Head of caudate nucleus (tissue), 42 donors: ENCODE measurements around the gene NRSN2.
"Not testable (repeated sequence)": the region's sequence is repeated elsewhere in the genome, so short reads cannot be mapped to it uniquely, and the experiment has no call there.

ENCODE experiments used
- DNase-seq, 42 donors: peaks; one replicate each; pipeline versions ENCODE4 v3.0.0 to v3.0.0-alpha.2; 2020 to 2021; ENCODE audit warnings: mixed read lengths in 7 of 42
- intact Hi-C: fragments of 100-400 bp; cut with DNase I; formaldehyde crosslinking; loops from one replicate; pipeline ENCODE4 v1.15.0; 2022

NRSN2 gene

DNA sequence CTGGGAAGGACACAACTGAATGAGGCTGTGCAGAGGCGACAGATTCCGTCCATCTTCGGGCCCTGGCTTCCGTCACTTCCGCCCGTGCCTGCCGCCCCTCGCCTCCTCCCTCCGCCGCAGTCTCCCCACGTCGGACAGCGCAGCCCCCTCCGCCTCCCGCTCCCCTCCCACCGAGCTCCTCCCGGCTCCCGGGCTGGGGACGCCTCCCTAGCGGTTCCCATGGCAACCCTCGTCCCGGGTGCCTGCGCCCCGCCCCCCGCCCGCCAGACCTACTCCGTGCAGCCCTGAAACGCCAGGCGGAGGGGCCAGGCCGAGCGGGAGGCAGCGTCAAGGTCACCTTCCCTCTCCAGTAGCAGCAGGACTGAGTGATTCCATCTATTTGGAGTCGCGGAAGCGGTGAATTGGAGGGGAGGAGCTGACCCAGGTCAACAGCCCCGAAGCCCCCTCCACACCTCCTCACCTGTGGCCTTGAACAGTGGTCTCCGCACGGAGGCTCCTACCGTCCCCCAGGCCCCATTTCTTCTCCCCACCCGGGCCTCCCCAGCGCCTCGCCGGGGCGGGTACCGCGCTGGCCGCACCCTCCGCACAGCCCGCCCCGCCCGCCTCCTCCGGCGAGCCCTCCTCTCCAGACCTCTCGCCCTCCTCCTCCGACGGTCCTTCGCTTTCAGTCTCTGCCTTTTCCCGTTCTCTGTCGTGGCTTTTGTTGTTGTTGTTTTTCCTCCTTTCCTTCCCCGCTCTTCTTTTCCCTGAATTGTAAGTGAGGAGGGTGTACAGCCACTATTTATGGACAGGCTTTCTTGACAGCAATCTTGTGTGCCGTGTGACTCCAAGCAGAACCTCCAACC is 951 bp downstream of the NRSN2 start:
- intact Hi-C loops = no loop called here

DNA sequence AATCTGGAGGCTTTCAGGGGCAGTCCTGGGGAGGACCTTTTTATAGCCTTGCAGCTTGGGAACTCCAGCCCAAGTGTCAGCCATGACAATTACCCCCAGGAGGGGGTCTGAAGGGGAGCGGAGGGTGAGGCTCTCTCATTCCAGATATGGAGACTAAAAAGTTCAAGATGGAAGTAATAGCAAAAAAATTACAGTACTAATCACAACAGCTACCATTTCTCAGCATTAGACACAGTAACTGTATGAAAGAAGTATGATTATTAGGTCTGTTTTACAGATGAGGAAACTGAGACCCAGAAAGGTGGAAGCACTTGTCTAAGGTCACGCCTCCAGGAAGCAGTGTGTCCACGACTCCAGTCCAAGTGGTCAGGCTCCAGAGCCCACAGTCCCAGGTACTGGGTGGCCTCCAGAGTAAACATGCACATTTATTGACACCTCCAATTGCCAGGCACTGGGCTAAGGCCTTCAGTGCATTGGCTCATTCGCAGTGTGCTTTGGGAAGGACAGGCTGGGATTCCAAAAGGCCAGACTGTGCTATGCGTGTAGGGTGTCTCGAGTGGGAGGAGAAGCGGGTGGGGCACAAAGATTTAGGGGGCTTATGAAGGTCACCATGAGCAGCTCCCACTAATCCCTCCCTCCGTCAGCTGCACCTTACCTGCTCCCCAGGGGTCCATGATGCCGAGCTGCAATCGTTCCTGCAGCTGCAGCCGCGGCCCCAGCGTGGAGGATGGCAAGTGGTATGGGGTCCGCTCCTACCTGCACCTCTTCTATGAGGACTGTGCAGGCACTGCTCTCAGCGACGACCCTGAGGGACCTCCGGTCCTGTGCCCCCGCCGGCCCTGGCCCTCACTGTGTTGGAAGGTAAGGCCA is 2.3 kb downstream of the NRSN2 start:
- intact Hi-C loops = no loop called here
- no peak for DNase-seq

More for the DNA sequence above, 951 bp downstream of the NRSN2 start:
- peak; percentile 61 to 97 (median 92) for DNase-seq

DNA sequence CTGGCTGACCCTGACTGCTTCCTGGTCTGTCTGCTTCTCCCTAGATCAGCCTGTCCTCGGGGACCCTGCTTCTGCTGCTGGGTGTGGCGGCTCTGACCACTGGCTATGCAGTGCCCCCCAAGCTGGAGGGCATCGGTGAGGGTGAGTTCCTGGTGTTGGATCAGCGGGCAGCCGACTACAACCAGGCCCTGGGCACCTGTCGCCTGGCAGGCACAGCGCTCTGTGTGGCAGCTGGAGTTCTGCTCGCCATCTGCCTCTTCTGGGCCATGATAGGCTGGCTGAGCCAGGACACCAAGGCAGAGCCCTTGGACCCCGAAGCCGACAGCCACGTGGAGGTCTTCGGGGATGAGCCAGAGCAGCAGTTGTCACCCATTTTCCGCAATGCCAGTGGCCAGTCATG is 6.3 kb downstream of the NRSN2 start:
- DNase-seq = no peak
- intact Hi-C loops = loop anchor here (5.0 to 10.0 kb wide), 3 partner anchors 54 to 292 kb away; partner anchors contain the start of genes RBCK1 and TBC1D20

DNA sequence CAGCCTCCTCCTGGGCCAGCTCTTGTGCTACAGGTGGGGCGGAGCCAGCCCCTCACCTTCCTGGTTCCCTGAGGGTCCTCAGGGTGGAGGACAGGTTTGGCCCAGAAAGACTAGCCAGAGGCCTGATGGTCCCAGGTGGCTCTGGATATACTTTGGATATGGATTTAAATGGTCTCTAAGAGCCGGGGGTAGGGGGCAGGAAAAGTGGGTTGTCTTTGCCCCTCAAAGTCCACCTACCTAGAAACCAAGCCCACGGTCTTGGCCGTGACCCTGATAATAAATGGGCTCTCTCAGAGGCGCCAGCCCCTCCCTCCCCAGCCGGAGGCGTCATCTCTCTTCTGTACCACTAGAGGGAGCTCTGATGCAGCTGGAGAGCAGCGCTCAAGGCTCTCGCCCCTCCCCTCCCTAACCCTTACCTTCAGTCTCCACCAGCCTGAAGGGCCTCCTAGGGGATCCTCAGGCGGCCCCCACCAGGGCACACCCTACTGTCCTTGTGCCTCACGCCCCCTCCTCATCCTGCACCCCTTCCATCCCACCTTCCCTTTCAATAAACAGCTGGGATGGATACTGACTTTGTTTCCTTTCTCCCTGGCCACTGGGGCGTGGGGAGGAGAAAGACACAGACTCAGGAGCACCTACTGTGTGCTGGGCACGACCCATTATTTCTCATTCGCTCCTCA is 7.5 kb downstream of the NRSN2 start:
- intact Hi-C loops = loop anchor here (5.0 to 10.0 kb wide), 3 partner anchors 53 to 290 kb away; partner anchors contain the start of genes RBCK1 and TBC1D20
- peak; percentile 42 to 90 (median 78) for DNase-seq

DNA sequence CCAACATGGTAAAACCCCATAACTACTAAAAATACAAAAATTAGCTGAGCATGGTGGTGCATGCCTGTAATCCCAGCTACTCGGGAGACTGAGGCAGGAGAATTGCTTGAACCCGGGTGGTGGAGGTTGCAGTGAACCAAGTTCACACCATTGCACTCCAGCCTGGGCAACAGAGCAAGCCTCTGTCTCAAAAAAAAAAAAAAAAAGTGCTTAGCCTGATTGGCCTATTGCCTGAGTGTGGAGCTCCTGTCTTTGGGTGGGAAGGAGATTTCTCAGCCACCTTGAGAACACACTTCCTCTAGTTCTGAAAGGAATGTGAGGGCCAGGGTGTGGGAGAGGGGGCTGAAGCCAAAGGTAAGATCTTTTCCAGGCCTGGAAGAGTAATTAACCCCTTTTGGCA is 9.2 kb downstream of the NRSN2 start:
- intact Hi-C loops = loop anchor here (5.0 to 10.0 kb wide), 2 partner anchors 121 to 289 kb away; no protein-coding TSS in a partner anchor
- DNase-seq = not testable (repeated sequence)

DNA sequence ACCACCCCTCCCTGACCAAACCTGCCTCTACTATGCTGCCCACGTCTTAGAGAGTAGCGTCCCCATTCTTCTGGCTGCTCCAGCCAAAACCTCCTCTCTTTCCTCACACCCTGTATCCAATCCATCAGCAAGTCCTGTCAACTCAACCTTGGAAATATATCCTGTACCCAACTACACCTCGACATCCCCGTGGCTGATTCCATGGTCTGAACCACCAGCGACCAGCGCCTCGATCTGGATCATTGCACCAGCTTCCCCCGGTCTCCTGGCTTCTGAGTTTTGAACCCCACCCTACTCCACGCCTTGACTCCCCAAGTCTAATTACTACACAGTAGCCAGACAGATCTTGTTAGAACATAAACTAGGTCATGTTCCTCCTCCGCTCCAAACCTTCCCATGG is 9.8 kb downstream of the NRSN2 start:
- no peak for DNase-seq
- intact Hi-C loops = loop anchor here (5.0 to 10.0 kb wide), 2 partner anchors 121 to 288 kb away; no protein-coding TSS in a partner anchor

DNA sequence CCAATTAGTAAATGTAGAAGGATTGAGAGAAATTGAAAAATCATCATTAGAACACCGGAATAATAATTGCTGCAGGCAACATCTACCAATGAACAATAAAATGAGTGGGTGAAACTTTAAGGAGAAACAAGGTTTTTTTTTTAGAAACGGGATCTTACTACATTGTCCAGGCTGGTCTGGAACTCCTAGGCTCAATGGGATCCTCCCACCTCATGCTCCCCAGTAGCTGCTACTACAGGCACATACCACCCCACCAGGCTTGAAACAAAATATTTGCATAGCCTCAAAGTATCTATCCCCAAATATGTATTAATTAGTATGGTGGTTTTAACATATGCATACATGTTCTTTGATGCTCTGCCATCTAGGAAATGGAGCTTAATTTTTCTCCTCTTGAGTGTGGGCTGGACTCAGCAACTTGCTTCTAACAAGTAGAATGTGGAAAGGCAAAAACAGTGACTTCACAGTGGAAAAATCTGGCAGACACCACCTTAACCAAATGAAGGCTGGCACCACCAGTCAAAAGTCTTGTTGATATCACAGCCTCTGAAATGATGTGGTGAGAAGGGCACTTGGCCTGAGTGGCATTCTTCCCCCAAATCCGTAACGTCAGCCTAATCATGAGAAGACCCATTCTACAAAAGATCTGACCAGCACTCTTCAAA is 12.1 kb downstream of the NRSN2 start:
- intact Hi-C loops = loop anchor here (5.0 to 10.0 kb wide), 2 partner anchors 118 to 286 kb away; no protein-coding TSS in a partner anchor
- DNase-seq = no peak

DNA sequence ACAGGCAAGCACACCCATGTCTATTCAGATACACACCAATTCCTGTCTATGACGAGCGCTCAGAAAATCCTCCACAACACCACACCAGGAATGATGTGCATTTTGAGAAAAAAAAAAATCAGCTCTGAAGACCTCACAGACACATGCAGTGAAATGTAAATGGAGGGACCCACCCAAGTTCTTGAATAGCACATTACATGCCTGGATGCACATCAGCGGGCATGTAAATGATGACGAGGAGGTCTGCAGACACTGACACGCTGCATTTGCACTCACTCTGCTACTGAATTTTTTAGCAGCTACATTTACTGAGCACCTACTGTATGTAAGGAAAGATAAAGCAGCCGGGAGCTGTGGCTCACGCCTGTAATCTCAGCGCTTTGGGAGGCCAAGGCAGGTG is 14.7 kb downstream of the NRSN2 start:
- intact Hi-C loops = no loop called here
- DNase-seq = no peak

DNA sequence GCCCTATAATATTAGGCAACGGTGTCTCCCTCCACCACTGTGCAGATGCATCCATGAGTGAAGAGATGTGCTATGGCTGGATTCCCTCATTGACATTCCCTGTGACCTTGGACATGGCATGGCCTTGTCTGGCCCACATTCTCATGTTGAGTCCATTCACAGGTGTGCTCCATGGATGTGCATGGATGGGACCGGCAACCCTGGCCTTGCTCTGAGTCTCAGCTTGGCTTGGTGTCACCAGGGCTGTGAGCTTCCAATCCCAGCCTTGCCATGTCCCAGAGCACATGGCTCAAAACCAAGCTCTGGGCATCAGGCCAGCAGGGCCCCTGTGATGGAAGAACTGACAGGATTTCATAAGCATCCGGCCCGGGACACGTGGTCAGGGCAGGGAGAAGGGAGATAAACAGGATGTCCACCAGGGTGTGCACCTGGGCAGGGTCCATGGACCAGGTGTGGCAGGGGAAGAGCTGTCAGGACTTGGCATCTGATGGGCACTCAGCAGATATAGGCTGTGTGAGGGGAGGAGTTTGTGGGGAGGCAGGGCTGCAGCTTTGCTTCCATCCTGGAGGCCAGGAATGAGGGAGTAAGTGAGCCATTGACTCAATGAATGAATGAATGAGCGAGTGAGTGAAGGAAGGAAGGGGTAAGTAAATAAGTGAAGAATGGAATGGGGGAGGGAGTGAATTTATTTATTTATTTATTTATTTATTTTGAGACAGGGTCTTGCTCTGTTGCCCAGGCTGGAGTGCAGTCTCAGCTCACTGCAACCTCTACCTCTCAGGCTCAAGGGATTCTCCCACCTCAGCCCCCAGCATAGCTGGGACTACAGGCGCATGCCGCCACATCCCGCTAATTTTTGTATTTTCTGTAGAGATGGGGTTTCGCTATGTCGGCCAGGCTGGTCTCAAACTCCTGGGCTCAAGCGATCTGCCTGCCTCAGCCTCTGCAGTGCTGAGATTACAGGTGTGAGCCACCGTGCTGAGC is 15.7 kb downstream of the NRSN2 start:
- peak; percentile 34 to 87 (median 66) for DNase-seq
- intact Hi-C loops = no loop called here

DNA sequence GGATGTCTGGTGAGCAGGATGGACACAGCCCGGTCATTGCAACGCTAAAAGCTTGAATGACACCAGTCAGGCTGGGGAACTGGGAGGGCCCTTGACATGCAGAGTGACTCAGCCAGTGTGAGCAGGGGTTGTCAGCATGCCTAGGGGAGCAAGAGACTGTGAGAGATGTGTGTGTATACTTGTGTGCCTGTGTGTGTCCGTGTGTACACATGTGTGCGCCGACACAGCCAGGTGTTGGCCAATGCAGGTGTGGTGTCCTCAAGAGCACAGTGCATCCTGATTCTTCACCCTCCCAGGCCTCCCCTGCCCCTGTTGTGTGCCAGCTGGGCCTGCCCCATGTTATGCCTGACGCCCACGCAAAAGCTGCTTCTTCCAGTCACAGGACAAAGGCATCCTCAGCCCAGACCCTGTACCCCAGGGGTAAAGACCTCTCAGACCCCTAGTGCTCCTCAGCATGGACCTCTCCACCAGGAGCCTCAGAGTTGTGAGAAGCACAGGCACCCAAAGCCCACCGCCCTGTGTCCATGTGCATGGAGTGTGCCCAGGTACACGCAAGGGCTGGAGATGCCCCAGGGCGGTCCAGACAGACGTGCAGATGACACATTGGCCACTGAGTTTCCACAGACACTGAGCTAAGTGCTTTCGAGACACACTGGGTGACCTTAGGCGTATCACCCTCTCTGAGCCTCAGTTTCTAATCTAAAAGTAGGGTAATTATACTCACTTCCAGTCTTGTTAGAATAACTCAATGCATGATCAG is 16.6 kb downstream of the NRSN2 start:
- intact Hi-C loops = no loop called here
- DNase-seq = no peak

DNA sequence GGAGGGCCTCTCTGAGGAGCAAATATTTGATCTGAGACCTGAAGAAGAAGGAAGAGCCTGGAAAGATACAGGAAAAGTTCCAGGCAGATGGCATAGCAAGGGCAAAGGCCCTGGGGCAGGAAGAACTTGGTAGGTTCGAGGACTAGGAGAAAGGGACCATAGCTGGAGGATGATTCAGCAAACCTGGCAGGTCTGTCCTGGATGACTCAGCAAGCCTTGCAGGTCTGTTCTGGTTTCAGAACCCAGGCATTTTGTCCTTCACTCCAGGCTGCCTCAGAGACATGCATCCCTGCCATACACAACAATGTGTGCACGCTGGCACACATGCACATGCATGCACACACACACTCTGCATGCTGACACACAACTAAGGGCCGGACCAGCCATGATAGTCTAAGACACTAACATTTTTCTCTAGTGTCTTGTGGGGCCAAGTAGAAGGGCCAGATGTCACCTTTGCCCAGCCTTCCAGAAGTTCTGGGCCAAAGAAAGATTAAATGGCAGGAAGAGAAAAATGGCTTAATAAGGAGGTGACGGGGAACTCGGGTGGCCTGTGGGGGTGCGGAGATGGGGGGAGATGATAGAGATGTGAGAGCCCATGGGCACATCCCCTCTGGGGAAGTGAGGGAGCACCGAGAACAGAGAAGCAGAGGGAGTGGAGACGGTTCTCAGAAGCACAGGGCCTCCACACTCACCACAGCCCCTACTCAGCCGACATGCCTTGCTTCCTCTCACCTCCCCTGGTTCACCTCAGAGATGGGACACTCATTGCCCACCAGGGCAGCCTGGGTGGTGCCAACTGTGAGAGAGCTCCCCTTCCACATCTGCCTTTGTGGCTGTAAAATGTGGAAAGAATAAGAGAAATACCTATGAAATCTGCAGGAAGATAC is 18.2 kb downstream of the NRSN2 start:
- intact Hi-C loops = no loop called here
- DNase-seq = no peak

DNA sequence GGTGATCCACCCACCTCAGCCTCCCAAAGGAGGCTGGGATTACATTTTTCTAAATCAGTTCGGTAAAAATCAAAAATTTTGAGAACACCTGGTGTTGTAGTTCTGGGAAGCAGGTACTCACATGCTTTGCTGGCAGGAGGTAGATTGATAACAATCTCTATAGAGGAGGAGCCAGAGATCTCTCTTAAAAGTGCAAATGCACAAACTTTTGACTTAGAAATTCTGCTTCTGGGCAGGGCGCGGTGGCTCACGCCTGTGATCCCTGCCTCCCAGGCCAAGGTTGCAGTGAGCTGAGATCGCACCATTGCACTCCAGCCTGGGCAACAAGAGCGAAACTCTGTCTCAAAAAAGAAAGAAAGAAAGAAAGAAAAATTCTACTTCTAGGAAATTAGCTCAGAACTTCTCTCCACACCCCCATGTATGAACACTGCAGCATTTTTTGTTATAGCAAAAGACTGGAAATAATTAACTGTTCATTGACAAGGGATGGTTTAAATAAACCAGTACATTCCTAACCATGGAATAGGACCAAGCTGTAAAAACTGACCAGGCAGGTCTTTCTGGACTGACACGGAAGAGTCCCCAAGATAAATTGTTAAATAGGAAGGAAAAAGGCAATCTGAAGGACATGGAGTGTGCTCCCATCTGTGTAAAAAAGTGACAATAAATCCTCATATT is 19.3 kb downstream of the NRSN2 start:
- intact Hi-C loops = no loop called here
- DNase-seq = no peak

DNA sequence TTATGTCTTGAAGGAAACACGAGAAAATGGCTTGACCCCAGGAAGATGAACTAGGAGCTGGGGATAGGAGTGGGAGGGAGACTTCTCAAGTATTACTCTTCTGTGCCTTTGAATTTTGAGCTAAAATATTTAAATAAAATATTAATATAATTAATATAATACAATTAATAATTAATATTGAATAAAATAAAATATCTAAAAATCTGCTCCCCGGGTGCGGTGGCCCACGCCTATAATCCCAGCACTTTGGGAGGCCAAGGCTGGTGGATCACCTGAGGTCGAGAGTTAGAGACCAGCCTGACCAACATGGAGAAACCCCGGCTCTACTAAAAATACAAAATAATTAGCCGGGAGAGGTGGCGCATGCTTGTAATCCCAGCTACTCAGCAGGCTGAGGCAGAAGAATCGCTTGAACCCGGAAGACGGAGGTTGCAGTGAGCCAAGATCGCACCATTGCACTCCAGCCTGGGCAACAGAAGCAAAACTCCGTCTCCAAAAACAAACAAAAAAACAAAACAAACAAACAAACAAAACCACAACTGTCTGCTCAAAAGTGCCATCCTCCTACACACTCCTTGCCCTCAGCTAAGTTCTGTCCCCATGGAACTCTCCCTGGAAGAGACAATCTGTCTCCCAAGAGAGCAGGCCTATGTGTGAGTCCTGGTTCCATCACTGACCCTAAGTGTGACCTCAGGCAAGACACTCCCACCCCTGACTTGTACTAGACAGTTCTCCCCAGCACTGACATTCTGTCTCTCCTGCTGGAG is 20.0 kb downstream of the NRSN2 start:
- intact Hi-C loops = no loop called here

DNA sequence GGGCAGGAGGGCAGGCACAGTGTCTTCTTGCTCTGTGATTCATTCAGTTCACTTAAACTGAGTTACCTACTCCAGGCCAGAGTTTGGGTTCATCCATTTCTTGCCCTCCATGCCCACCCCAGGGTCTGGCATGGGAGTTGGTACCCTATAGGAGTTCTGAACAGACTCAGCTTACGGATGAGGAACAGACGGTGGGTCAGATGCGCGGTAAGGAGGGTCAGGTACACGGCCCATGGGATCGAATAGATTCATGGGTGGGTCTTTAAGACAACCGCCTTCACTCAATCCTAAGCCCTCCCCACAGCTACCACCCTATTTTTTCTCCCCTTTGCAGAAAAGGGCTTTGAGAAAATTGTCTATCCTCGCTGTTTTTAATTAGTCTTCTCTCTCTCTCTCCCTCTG is 20.6 kb downstream of the NRSN2 start:
- intact Hi-C loops = no loop called here
- DNase-seq = no peak

More for the DNA sequence above, 20.0 kb downstream of the NRSN2 start:
- no peak for DNase-seq
